Muscle of back (tissue), 11 donors: ENCODE results near the gene KCNC4. TPM values are rescaled to one million over a fixed set of nuclear protein-coding genes. Genes with fewer than 3 reads are reported as not detected.
A peak's percentile ranks its signal among the peaks of the same experiment; 100 is the strongest.

Source experiments
- DNase-seq, 3 donors: peaks; one replicate each; pipeline versions ENCODE4 v3.0.0 to v3.0.0-alpha.2; 2013
- polyA plus RNA-seq, 10 donors: library from polyadenylated mRNA; unstranded; fragments of 120-200 nt; gene quantifications; one replicate each; pipeline ENCODE4 v1.2.1, GENCODE V29; 2013; ENCODE audit not compliant: insufficient read length in 10 of 10

Gene KCNC4
- polyA plus RNA-seq, 10 donors, result 5.5 to 9.3 (median 6.7) TPM

GRCh38 chr1:110187139-110187890 lies 22.8 kb upstream of the KCNC4 start:
- peak in 1 of 3 donors; percentile 32 for DNase-seq

DNA sequence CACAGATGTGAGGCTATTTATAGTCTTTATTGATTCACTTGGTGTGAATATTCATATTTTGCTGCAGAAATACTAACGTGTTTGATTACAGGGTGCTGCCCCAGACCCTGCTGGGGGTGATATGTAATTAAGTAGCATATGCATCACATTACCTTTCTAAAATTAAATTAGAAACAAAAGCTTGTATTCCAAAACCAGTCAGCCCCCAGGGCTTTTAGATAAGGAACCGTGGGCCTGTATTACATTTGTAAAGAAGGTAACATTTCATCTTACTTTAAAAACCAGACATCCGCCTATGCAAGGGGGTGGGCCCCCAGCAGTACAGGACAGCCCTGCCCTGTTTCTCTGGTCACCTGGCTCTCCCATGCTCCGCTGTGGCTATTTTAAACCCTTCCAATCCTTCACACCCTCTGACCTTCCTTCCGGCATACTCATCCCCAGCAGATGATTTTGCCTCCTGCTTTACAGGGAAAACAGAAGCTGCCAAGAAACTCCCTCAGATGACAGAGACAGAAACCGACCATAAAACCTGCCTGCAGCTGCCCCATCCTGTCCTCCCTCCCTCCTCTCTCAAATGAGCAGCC lies 22.0 kb upstream of the KCNC4 start:
- peak in 1 of 3 donors; percentile 60 for DNase-seq

DNA sequence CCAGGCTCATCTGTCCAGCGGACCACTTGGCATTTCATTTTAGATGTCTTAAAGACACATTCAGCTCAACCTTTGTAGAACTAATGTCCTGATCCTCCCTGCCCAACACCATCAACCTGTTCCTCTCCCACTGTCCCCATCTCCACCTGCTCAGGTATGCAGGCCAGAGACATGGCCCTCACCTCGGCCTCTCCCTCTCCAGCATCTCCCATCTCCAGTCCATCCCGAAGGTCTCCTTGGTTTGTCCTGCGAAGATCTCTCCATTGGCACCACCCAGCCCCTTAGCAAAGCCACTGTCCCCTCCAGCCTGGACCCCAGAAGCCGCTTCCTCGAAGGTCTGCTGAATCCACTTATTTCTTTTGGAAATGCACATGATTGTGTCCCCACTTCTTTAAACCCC lies 20.9 kb upstream of the KCNC4 start:
- no peak for DNase-seq

- peak in 2 of 3 donors; percentile 54 to 71 for DNase-seq
These were observed 19.7 kb upstream of the KCNC4 start for GRCh38 chr1:110190282-110190929.

DNA sequence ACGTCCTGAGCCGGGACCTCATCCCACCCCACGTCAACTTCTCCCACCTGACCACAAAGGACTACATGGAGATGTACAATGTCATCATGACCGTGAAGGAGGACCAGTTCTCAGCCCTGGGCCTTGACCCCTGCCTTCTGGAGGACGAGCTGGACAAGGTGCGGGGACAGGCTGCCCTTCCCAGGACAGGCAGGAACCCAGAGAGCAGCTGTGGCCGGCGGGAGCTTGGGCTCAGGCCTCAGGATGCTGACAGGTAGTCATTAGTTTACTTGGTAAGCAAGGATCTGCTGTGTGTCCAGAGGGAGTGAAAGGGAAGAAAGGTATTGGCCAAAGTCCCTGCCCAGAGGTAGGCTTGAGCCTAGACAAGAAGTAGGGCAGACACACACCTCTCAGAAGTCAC lies 17.6 kb upstream of the KCNC4 start:
- DNase-seq, result no peak

DNA sequence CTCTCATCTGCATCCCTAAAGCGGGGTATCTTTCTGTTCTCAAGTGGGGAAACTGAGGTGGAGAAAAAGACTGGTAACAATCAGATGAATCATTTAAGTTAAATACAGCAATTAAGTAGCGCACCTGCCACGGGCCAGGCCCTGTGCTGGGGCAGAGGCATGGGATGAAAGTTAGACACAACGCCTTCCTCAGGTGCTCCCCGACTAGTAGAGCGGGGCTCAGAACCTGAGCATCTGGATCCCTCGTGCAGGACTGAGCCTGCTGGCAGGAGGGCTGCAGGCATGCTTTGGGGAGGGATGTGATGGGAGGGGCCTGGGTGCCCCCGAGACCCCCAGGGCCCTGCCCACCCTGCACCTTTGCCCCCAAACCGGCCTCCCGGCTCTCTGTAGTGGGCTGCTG lies 14.9 kb upstream of the KCNC4 start:
- no peak for DNase-seq

DNA sequence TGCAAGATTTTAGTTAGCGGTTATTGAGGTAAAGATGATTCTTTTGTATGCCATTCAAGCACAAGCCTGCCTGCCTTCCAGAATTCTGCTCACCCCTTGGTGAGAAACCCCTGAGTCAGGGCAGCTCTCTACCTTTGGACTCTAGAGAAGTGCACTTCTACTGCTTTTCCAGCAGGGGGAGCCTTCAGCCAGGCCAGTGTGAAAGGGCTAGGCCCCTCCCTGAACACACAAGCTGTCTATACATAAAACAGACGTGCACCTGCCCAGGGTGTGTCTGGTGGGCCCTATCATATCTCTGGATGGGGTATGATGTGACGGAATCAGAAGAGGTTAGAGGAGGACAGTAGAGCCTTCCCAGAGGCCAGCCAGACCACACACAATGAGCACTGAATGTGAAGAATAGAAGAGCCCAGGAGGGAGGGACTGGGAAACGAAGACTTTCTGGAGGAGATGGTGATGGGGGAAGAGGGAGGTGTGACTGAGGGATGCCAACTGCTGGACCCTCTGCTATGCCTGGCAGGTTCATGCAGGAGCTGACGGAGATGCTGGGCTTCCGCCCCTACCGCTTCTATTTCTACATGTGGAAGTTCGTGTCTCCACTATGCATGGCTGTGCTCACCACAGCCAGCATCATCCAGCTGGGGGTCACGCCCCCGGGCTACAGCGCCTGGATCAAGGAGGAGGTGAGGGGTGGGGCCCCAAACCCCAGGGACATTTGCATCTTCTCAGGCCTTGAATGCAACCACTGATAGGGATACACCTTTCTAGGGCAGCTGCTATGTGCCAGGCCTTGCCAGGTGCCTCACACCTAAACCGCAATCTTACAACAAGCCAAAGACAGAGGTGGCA lies 13.0 kb upstream of the KCNC4 start:
- peak in 1 of 3 donors; percentile 42 for DNase-seq

DNA sequence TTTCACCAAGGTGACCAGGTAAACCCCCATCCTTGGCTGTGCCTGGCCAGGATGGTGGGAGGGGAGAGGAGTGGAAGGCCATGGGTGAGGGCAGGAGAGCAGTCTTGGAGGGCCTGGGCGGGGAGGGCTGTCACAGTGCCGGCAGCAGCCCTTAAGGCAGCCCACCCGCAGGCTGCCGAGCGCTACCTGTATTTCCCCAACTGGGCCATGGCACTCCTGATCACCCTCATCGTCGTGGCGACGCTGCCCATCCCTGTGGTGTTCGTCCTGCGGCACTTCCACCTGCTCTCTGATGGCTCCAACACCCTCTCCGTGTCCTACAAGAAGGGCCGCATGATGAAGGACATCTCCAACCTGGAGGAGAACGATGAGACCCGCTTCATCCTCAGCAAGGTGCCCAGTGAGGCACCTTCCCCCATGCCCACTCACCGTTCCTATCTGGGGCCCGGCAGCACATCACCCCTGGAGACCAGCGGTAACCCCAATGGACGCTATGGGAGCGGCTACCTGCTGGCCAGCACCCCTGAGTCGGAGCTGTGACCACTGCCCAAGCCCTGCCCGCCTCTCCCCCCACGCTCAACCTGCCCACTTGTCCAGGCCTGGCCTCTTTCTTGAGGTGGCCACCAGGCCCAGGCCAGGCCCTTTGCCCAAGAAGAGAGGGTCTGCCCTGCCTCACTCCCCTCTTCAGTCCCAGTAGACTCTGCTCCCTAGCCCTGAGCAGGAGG lies 12.0 kb upstream of the KCNC4 start:
- no peak for DNase-seq

- no peak for DNase-seq
These were observed 11.4 kb upstream of the KCNC4 start for GRCh38 chr1:110198746-110199145.

- no peak for DNase-seq
These were observed 9.9 kb upstream of the KCNC4 start for GRCh38 chr1:110200190-110200589.

DNA sequence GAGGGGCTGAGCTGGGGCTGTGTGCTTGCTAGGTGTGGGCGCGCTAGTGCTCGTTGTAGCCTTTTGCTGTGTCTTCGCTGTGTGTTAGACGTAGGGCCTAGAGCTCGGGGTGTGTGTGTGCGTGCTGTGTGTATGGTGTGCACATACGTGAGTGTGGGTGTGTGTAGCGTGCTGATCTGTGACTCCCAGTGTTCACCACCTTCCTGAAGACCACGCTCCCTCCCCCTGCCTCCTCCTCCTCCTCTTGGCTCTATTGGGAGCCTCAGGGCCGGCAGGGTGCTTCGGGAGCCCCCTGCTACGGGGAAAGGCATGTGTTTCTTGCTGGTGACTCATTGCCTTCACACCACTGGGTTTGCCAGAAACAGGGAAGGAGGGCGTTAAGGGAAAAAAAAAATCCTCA lies 9.4 kb upstream of the KCNC4 start:
- DNase-seq, result no peak

DNA sequence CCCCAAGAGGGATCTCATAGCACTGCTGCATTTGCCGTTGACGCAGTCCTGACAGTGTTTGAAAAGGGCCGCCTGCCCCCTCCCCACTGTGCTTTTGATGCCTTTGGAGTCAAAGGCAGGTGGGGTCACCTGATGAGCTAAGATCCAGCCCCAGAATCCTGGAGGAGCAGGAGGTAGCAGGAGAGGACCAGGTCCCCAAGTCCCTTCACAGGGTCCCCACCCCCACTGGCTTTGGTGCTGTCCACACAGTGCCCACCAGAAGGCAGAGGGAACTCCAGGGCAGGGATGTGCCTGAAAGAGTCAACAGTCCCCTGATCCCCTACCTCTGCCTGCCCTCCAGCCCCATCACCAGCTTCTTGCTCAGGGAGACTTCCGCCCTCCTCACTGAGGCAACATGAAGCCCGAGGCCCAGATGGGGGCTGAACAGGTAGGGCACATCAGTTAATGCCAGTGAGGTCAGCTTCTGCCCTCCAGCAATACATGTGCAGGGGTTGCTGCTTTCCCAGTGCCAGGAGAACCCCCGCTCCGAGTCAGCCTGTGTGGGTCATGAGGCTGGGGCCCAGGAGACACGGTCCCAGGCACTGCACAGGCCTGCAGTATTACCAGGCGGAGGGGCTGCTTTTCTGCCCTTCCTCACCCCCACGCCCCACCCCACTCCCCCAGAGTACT lies 8.8 kb upstream of the KCNC4 start:
- DNase-seq, result no peak

GRCh38 chr1:110203021-110203661 lies 7.0 kb upstream of the KCNC4 start:
- peak; percentile 60 to 73 (median 66) for DNase-seq

DNA sequence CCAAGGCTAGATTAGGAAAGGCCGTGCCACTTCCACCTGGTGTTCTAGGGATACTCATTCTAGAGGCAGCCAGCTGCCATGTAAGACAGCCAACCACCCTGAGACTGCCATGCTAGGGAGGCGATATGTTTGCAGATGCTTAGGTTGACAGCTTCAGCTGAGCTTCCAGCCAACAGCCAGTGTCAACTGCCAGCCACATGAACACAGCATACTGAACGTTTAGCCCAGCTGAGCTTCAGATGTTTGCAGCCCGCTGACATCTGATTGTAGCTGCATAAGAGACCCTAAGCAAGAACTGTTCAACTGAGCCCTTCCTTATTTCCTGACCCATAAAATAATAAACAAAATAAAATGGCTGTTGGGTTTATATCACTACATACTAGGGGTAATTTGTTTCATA lies 5.0 kb upstream of the KCNC4 start:
- no peak for DNase-seq

GRCh38 chr1:110205591-110206155 lies 4.4 kb upstream of the KCNC4 start:
- DNase-seq, result no peak

DNA sequence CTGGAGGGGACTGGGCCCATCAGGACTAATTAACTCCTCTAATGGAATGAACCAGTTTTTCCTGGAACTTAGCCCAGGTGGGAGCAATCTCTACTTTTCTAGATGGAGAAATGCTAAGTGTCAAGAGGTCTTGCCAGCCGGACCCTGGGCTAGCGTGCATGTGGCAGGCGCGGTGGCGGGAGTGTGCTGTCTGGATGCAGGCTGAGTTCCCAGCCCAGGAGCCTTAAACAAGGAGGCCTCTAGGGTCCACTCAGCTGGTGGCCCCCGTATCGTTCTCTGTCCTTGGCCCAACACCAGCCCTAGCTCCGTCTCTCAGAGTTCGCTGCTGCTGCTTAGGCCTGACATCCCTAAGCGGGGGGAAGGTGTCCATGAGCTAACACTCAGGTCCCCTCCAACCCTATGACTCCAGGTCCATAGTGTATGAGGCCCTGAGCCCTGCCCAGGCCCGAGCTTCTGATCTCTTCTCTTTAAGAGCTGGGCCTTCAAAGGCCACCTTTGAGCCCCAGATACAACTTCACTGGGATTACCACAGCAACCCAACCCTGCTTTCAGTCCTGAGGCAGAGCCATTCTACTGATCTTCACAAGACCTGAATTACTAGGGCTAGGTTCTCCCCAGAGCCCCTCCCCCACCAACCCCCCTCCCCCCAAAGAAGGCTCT lies 3.7 kb upstream of the KCNC4 start:
- DNase-seq, result no peak

- peak in 1 of 3 donors; percentile 67 for DNase-seq
These were observed 2.3 kb upstream of the KCNC4 start for GRCh38 chr1:110207831-110208230.

- no peak for DNase-seq
These were observed 1.0 kb upstream of the KCNC4 start for GRCh38 chr1:110208916-110209645.
